T-cell (primary cell): Measurements from ENCODE around the gene TRIM7. TPM values are rescaled to one million over a fixed set of nuclear protein-coding genes. Genes with fewer than 3 reads are reported as not detected.

Experiments
- ATAC-seq, 4 experiments: fragments of 200-7000 bp in 3 of 4; fragments of 150-1000 bp in 1 of 4; cut with Tn5 transposase; replicated peaks in 1 of 4; 1 replicate in 3 of 4; 2 replicates in 1 of 4; pipeline ENCODE4 v1.10.0; 2021; ENCODE audit warnings: moderate library complexity in 3 of 4, mild to moderate bottlenecking in 2 of 4, moderate number of reproducible peaks in 1 of 4
- CTCF ChIA-PET, 2 donors: fragments of 300-600 bp; sonication (Branson Sonifier 250); formaldehyde crosslinking; loops; one replicate each; lab custom pipeline; 2022; ENCODE audit warnings: antibody characterized with exemption in 2 of 2; lab: Charles Lee
- POLR2A ChIA-PET, 2 donors: fragments of 300-600 bp; sonication (Branson Sonifier 250); formaldehyde crosslinking; loops; one replicate each; lab custom pipeline; 2022; ENCODE audit warnings: antibody characterized with exemption in 2 of 2; lab: Charles Lee
- DNase-seq, 35 experiments: peaks; one replicate each; pipeline versions ENCODE4 v3.0.0 to v3.0.0-alpha.2; 2013 to 2023
- H3K27ac ChIP-seq: one replicate; pipeline ENCODE4 v1.5.1; 2013; ENCODE audit warnings: low read length
- H3K27me3 ChIP-seq, 2 experiments: replicated peaks in 1 of 2; 1 replicate in 1 of 2; 2 replicates in 1 of 2; pipeline versions ENCODE4 v1.6.1 to v1.7.0; 2013; ENCODE audit warnings: low read length in 1 of 2, mixed read lengths in 1 of 2; ENCODE audit not compliant: control insufficient read depth in 2 of 2, insufficient read depth in 2 of 2; ENCODE audit errors: extremely low read depth in 1 of 2
- H3K36me3 ChIP-seq, 2 donors: 1 replicate in 1 of 2; 2 replicates in 1 of 2; pipeline versions ENCODE4 v1.6.1 to v1.7.0; 2013; ENCODE audit warnings: low read length in 1 of 2; ENCODE audit not compliant: control insufficient read depth in 2 of 2, insufficient read depth in 1 of 2; ENCODE audit errors: extremely low read depth in 1 of 2
- H3K4me1 ChIP-seq, 2 experiments: 1 replicate in 1 of 2; 2 replicates in 1 of 2; pipeline versions ENCODE4 v1.6.1 to v1.7.0; 2013; ENCODE audit warnings: low read length in 2 of 2, mixed read lengths in 1 of 2; ENCODE audit not compliant: insufficient read depth in 2 of 2, control insufficient read depth in 1 of 2; ENCODE audit errors: extremely low read depth in 1 of 2
- H3K4me3 ChIP-seq, 2 donors: 1 replicate in 1 of 2; 2 replicates in 1 of 2; pipeline versions ENCODE4 v1.5.1 to v1.7.0; 2013; ENCODE audit warnings: mild to moderate bottlenecking in 2 of 2, low read length in 1 of 2, moderate library complexity in 1 of 2; ENCODE audit not compliant: control insufficient read depth in 1 of 2; ENCODE audit errors: extremely low read depth in 1 of 2
- H3K9me3 ChIP-seq: 2 replicates; pipeline ENCODE4 v1.7.0; 2013
- H3K27ac Mint-ChIP-seq, 2 donors: one replicate each; pipeline ENCODE4 v1.8.0; 2020 to 2021; ENCODE audit warnings: mild to moderate bottlenecking in 2 of 2, mixed read lengths in 2 of 2
- H3K27me3 Mint-ChIP-seq, 2 donors: one replicate each; pipeline ENCODE4 v1.8.0; 2021 to 2022; ENCODE audit warnings: mixed read lengths in 2 of 2
- H3K36me3 Mint-ChIP-seq: one replicate; pipeline ENCODE4 v1.8.0; 2021; ENCODE audit warnings: mixed read lengths
- H3K4me1 Mint-ChIP-seq, 3 donors: one replicate each; pipeline ENCODE4 v1.8.0; 2020 to 2022; ENCODE audit warnings: mixed read lengths in 3 of 3, mild to moderate bottlenecking in 1 of 3
- H3K4me3 Mint-ChIP-seq, 3 donors: one replicate each; pipeline ENCODE4 v1.8.0; 2020 to 2022; ENCODE audit warnings: mild to moderate bottlenecking in 3 of 3, mixed read lengths in 3 of 3, moderate library complexity in 3 of 3
- H3K9me3 Mint-ChIP-seq, 3 donors: one replicate each; pipeline ENCODE4 v1.8.0; 2020 to 2022; ENCODE audit warnings: mixed read lengths in 3 of 3
- WGBS: methylation state at CpG from one replicate; pipeline ENCODE4 v1.1.5; 2013; ENCODE audit warnings: missing lambda C conversion rate; ENCODE audit not compliant: insufficient coverage; 5-methylcytosine and 5-hydroxymethylcytosine counted together
- total RNA-seq, 35 experiments: library from RNA in 6 of 35; stranded (reverse) in 6 of 35; fragments of 120-200 nt in 1 of 35; gene quantifications; one replicate each; pipeline versions ENCODE4 v1.2.1 to v1.2.4 and lab custom pipeline; 2013 to 2026

The TRIM7 gene
- total RNA-seq, 5 donors from 2014 or later (not counting 1 experiment from before 2014, with no cell fraction given), result 1.6 to 3.1 (median 3.0) TPM

GRCh38 chr5:181189962-181190710 is 14.9 kb downstream of the TRIM7 start:
- CTCF ChIA-PET, result interaction anchor here in 1 of 2 donors (1.2 to 3.8 kb wide), 5 partner anchors 15 to 71 kb away, joined by 3 to 20 read pairs (median 6); partner anchors contain the start of genes RACK1, TRIM41 and TRIM52
- DNase-seq (peak in 10 of 35 experiments; percentile 27 to 64 (median 34)), ATAC-seq (peak; percentile 2 to 7 (median 4))
- H3K4me1 Mint-ChIP-seq, result peaks cover 45 to 62% (median 47%) of the 10 kb centered on the region in 3 donors
- under 1% methylated on average over 49 of the region's 52 CpGs for WGBS
- Histone ChIP-seq H3K27ac (peak overlapping the region; percentile 45), H3K4me3 (peak overlapping the region; percentile 70 to 99), H3K9me3 (no peaks in the 10 kb centered on the region), H3K27me3 (no peaks in the 10 kb centered on the region), H3K4me1 (peaks cover 3 to 49% of the 10 kb centered on the region in 2 experiments), H3K36me3 (no peaks in the 10 kb centered on the region)
- H3K4me3 Mint-ChIP-seq, result peak overlapping the region; percentile 94 to 95 (median 94)
- peaks cover 0 to 4% (median 0%) of the 10 kb centered on the region in 3 donors for H3K9me3 Mint-ChIP-seq
- POLR2A ChIA-PET, result interaction anchor here (0.6 to 0.9 kb wide), 3 partner anchors 15 to 16 kb away, joined by 3 read pairs; partner anchors contain the start of gene TRIM7 (in 1 of the 2)
- peak overlapping the region; percentile 87 to 94 for H3K27ac Mint-ChIP-seq
- H3K36me3 Mint-ChIP-seq, result peaks cover 10% of the 10 kb centered on the region
- peaks cover 6 to 12% of the 10 kb centered on the region in 2 donors for H3K27me3 Mint-ChIP-seq

DNA sequence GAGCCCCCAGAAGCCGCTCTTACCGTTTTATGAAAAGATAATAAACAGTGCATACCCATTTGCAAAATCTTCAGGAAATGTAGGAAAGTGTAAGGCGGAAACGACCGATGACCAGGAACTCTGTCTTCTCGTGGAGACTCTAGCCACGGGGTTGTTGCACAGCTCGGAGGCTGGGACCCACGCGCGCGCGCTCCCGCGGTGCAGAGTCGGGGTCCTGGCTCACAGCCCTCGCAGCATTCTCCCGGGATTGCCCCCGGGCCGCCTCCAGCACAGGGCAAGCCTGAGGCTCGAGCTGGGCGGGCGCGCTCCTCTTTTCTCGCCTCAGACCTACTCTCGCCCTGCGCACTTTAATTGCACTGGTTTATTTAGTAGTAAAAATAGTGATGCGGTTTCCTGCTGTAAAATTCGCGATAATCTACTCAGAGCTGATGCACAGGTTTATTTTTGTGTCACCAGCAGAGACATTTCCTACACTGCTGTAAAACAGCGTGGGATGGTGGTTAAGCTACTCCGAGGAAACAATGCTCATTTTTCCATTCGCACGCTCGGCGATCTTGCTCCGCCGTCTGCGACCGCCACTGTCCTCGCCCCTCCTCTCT is 15.5 kb downstream of the TRIM7 start:
- H3K4me3 ChIP-seq, result peak overlapping the region; percentile 70 to 99
- H3K36me3 ChIP-seq, result no peaks in the 10 kb centered on the region
- ATAC-seq (peak; percentile 19 to 47 (median 34)), DNase-seq (peak in 24 of 35 experiments; percentile 28 to 82 (median 43))
- Mint-ChIP-seq H3K9me3 (peaks cover 0 to 4% (median 0%) of the 10 kb centered on the region in 3 donors), H3K27ac (peak overlapping the region; percentile 94 to 95), H3K27me3 (peaks cover 6 to 12% of the 10 kb centered on the region in 2 donors), H3K4me1 (peaks cover 50 to 67% (median 52%) of the 10 kb centered on the region in 3 donors), H3K4me3 (peak overlapping the region; percentile 94 to 95 (median 94)), H3K36me3 (peaks cover 10% of the 10 kb centered on the region)
- no peaks in the 10 kb centered on the region for H3K9me3 ChIP-seq
- peaks cover 6 to 55% of the 10 kb centered on the region in 2 experiments for H3K4me1 ChIP-seq
- 0% methylated on average over 27 of the region's 41 CpGs for WGBS
- no peaks in the 10 kb centered on the region for H3K27me3 ChIP-seq
- POLR2A ChIA-PET, result interaction anchor here (0.6 to 0.9 kb wide), 3 partner anchors 16 to 34 kb away, joined by 3 to 4 read pairs (median 3); partner anchors contain the start of genes TRIM41 (in 1 of the 2) and TRIM7 (in 1 of the 2)
- H3K27ac ChIP-seq, result peak overlapping the region; percentile 45
- CTCF ChIA-PET, result interaction anchor here in 1 of 2 donors (1.2 to 3.8 kb wide), 5 partner anchors 14 to 72 kb away, joined by 3 to 20 read pairs (median 6); partner anchors contain the start of genes RACK1, TRIM41 and TRIM52

GRCh38 chr5:181188700-181189362 is 16.2 kb downstream of the TRIM7 start:
- no peaks in the 10 kb centered on the region for H3K27me3 ChIP-seq
- ATAC-seq (peak; percentile 0 to 15 (median 1)), DNase-seq (peak in 32 of 35 experiments; percentile 40 to 90 (median 72))
- peak overlapping the region; percentile 70 to 99 for H3K4me3 ChIP-seq
- H3K9me3 ChIP-seq, result no peaks in the 10 kb centered on the region
- H3K27ac ChIP-seq, result peak overlapping the region; percentile 45
- Mint-ChIP-seq H3K4me1 (peaks cover 54 to 72% (median 57%) of the 10 kb centered on the region in 3 donors), H3K4me3 (peak overlapping the region; percentile 94 to 95 (median 94)), H3K27ac (peak overlapping the region; percentile 94 to 95), H3K27me3 (peaks cover 6 to 12% of the 10 kb centered on the region in 2 donors), H3K9me3 (peaks cover 0 to 4% (median 0%) of the 10 kb centered on the region in 3 donors), H3K36me3 (peaks cover 10% of the 10 kb centered on the region)
- WGBS, result 0% methylated on average over 24 of the region's 35 CpGs
- POLR2A ChIA-PET, result interaction anchor here (0.5 to 0.7 kb wide), 4 partner anchors 16 to 34 kb away, joined by 3 to 11 read pairs (median 4); partner anchors contain the start of genes TRIM41 (in 1 of the 2) and TRIM7 (in 1 of the 2)
- H3K4me1 ChIP-seq, result peaks cover 9 to 59% of the 10 kb centered on the region in 2 experiments
- CTCF ChIA-PET, result interaction anchor here in 1 of 2 donors (0.8 to 3.8 kb wide), 4 partner anchors 14 to 55 kb away, joined by 3 to 20 read pairs (median 6); partner anchors contain the start of gene RACK1
- H3K36me3 ChIP-seq, result no peaks in the 10 kb centered on the region

- Mint-ChIP-seq H3K9me3 (peaks cover 0 to 4% (median 0%) of the 10 kb centered on the region in 3 donors), H3K27ac (peak overlapping the region; percentile 94 to 95), H3K27me3 (peaks cover 6 to 12% of the 10 kb centered on the region in 2 donors), H3K4me1 (peaks cover 48 to 71% (median 51%) of the 10 kb centered on the region in 3 donors), H3K36me3 (peaks cover 10% of the 10 kb centered on the region), H3K4me3 (peak overlapping the region; percentile 94 to 95 (median 94))
- H3K4me3 ChIP-seq, result no peak overlapping the region
- H3K36me3 ChIP-seq, result no peaks in the 10 kb centered on the region
- WGBS, result 26% methylated on average over 20 of the region's 37 CpGs
- H3K27ac ChIP-seq, result peak overlapping the region; percentile 24
- ATAC-seq, result no peak
- peak in 20 of 35 experiments; percentile 23 to 59 (median 45) for DNase-seq
- ChIA-PET CTCF (interaction anchor here in 1 of 2 donors (0.8 to 3.8 kb wide), 4 partner anchors 15 to 56 kb away, joined by 3 to 20 read pairs (median 6); partner anchors contain the start of gene RACK1), POLR2A (no interaction called here)
- H3K4me1 ChIP-seq, result peaks cover 9 to 61% of the 10 kb centered on the region in 2 experiments
- H3K27me3 ChIP-seq, result no peaks in the 10 kb centered on the region
- H3K9me3 ChIP-seq, result no peaks in the 10 kb centered on the region
Observed at GRCh38 chr5:181187500-181188213, 17.3 kb downstream of the TRIM7 start.

DNA sequence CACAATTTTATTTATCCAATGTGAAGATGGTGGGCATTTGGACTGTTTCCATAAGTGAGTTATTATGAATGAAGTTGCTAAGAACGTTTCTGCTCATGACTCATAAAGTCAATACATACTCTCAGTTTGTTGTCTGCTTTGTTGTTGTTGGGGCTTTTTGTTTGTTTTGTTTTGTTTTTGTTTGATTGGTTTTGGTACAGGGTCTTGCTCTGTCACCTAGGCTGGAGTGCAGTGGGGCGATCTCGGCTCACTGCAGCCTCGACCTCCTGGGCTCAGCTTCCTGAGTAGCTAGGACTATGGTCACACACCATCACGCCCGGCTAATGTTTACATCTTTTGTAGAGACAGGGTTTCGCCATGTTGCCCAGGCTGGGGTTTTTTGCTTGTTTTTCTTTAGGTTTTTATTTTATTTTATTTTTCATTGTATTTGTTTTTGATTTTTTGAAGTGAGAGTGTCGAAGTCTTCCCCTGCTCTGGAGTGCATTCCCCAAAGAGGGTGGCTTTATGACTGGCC is 18.0 kb downstream of the TRIM7 start:
- H3K27me3 ChIP-seq, result no peaks in the 10 kb centered on the region
- H3K27me3 Mint-ChIP-seq, result peaks cover 6 to 12% of the 10 kb centered on the region in 2 donors
- no peaks in the 10 kb centered on the region for H3K9me3 ChIP-seq
- DNase-seq, result peak in 1 of 35 experiments; percentile 30
- ATAC-seq, result no peak
- H3K4me3 ChIP-seq, result no peak overlapping the region
- peaks cover 0 to 4% (median 0%) of the 10 kb centered on the region in 3 donors for H3K9me3 Mint-ChIP-seq
- H3K27ac Mint-ChIP-seq, result peak overlapping the region in 1 of 2 donors; percentile 77
- no peaks in the 10 kb centered on the region for H3K36me3 ChIP-seq
- peaks cover 48 to 70% (median 51%) of the 10 kb centered on the region in 3 donors for H3K4me1 Mint-ChIP-seq
- H3K4me1 ChIP-seq, result peaks cover 7 to 61% of the 10 kb centered on the region in 2 experiments
- CTCF ChIA-PET, result interaction anchor here (0.6 to 3.8 kb wide), 2 partner anchors 20 to 21 kb away, joined by 4 to 20 read pairs; no protein-coding TSS in a partner anchor
- peak overlapping the region; percentile 24 for H3K27ac ChIP-seq
- peak overlapping the region in 1 of 3 donors; percentile 94 for H3K4me3 Mint-ChIP-seq
- POLR2A ChIA-PET, result no interaction called here
- peaks cover 10% of the 10 kb centered on the region for H3K36me3 Mint-ChIP-seq
- 100% methylated on average over 1 of the region's 8 CpGs for WGBS
